NT2/D1 (cell line): ENCODE data around the gene DYNLRB1.

ENCODE experiments used
- DNase-seq: peaks from one replicate; pipeline ENCODE4 v3.0.0-alpha.2; 2011; ENCODE audit warnings: low read depth, low spot score
- H3K27me3 ChIP-seq: 2 replicates; pipeline ENCODE4 v1.6.0; 2011; ENCODE audit warnings: mild to moderate bottlenecking; ENCODE audit not compliant: insufficient read length, insufficient read depth
- H3K36me3 ChIP-seq: 2 replicates; pipeline ENCODE4 v1.6.1; 2011; ENCODE audit warnings: mild to moderate bottlenecking, low read length, mixed read lengths; ENCODE audit not compliant: insufficient read depth, insufficient read length
- H3K4me1 ChIP-seq: 2 replicates; pipeline ENCODE4 v1.5.1; 2011; ENCODE audit not compliant: insufficient read depth, insufficient read length
- H3K4me3 ChIP-seq: 2 replicates; pipeline ENCODE4 v1.5.1; 2011; ENCODE audit warnings: low read depth; ENCODE audit not compliant: insufficient read length
- H3K9ac ChIP-seq: 2 replicates; pipeline ENCODE4 v1.6.0; 2011; ENCODE audit warnings: low read depth; ENCODE audit not compliant: insufficient read length
- H3K9me3 ChIP-seq: 2 replicates; pipeline ENCODE4 v1.5.1; 2011; ENCODE audit warnings: mild to moderate bottlenecking, low read length; ENCODE audit not compliant: insufficient read depth
- SUZ12 ChIP-seq: IDR thresholded peaks from 2 replicates; pipeline ENCODE4 v1.6.1; 2011; ENCODE audit not compliant: insufficient read length, insufficient read depth; ENCODE audit errors: extremely low read depth
- YY1 ChIP-seq: IDR thresholded peaks from 2 replicates; pipeline ENCODE4 v1.6.1; 2011; ENCODE audit not compliant: insufficient read length, insufficient read depth
- ZNF274 ChIP-seq: IDR thresholded peaks from 2 replicates; pipeline ENCODE4 v1.6.1; 2011; ENCODE audit warnings: mild to moderate bottlenecking, low read depth, low read length

Gene DYNLRB1

GRCh38 chr20:34586488-34587163, 70.4 kb downstream of the DYNLRB1 start:
- H3K27me3 ChIP-seq = no peaks in the 10 kb centered on the region
- H3K9me3 ChIP-seq = no peaks in the 10 kb centered on the region
- peaks cover 11% of the 10 kb centered on the region for H3K36me3 ChIP-seq
- TF ChIP-seq YY1 (no peak), SUZ12 (no peak), ZNF274 (no peak)
- no peak overlapping the region for H3K4me3 ChIP-seq
- no peak for DNase-seq
- H3K9ac ChIP-seq = no peak overlapping the region
- peaks cover 8% of the 10 kb centered on the region for H3K4me1 ChIP-seq
